Nephron (organoid): Measurements from ENCODE around the gene LKAAEAR1.

Experiments
- H3K27ac Mint-ChIP-seq, 3 experiments: 2 replicates each; pipeline ENCODE4 v1.8.0; 2020; ENCODE audit warnings: mixed read lengths in 3 of 3, mild to moderate bottlenecking in 2 of 3, moderate library complexity in 1 of 3
- H3K27me3 Mint-ChIP-seq: 2 replicates; pipeline ENCODE4 v1.8.0; 2021; ENCODE audit warnings: low read depth, mild to moderate bottlenecking, moderate library complexity, mixed read lengths
- H3K36me3 Mint-ChIP-seq: 2 replicates; pipeline ENCODE4 v1.8.0; 2020; ENCODE audit warnings: low read depth, mixed read lengths
- H3K4me1 Mint-ChIP-seq: 2 replicates; pipeline ENCODE4 v1.8.0; 2020; ENCODE audit warnings: mixed read lengths
- H3K4me3 Mint-ChIP-seq, 3 experiments: 2 replicates each; pipeline ENCODE4 v1.8.0; 2020; ENCODE audit warnings: mild to moderate bottlenecking in 3 of 3, mixed read lengths in 3 of 3, moderate library complexity in 2 of 3
- H3K9me3 Mint-ChIP-seq: 2 replicates; pipeline ENCODE4 v1.8.0; 2020; ENCODE audit warnings: mixed read lengths
- CTCF ChIP-seq, 3 experiments: fragments of 200-600 bp; sonication (generic); IDR thresholded peaks; one replicate each; pipeline ENCODE4 v1.5.0; 2021; ENCODE audit warnings: antibody characterized with exemption in 3 of 3; ENCODE audit not compliant: unreplicated experiment in 3 of 3

LKAAEAR1 gene

GRCh38 chr20:64102647-64103354 is 18.6 kb upstream of the LKAAEAR1 start:
- H3K36me3 Mint-ChIP-seq, result no peaks in the 10 kb centered on the region
- peak overlapping the region in 1 of 3 experiments; percentile 49 for H3K27ac Mint-ChIP-seq
- no peaks in the 10 kb centered on the region for H3K4me1 Mint-ChIP-seq
- no peaks in the 10 kb centered on the region for H3K9me3 Mint-ChIP-seq
- H3K27me3 Mint-ChIP-seq, result peaks cover 51% of the 10 kb centered on the region
- H3K4me3 Mint-ChIP-seq, result peak overlapping the region; percentile 30 to 81 (median 59)
- no peak for TF ChIP-seq CTCF (IDR thresholded peaks at IDR 0.05; ENCODE audit: unreplicated experiment in 3 of 3)

GRCh38 chr20:64101731-64102621 is 17.8 kb upstream of the LKAAEAR1 start:
- Mint-ChIP-seq H3K36me3 (peaks cover under 1% of the 10 kb centered on the region), H3K4me1 (no peaks in the 10 kb centered on the region), H3K27me3 (peaks cover 52% of the 10 kb centered on the region), H3K4me3 (peak overlapping the region in 2 of 3 experiments; percentile 46 to 50), H3K9me3 (no peaks in the 10 kb centered on the region), H3K27ac (no peak overlapping the region)
- TF ChIP-seq CTCF (IDR thresholded peaks at IDR 0.05; ENCODE audit: unreplicated experiment in 3 of 3), result peak; percentile 63 to 80 (median 73)

GRCh38 chr20:64100946-64101688 is 16.9 kb upstream of the LKAAEAR1 start:
- Mint-ChIP-seq H3K9me3 (peaks cover 3% of the 10 kb centered on the region), H3K4me3 (peak overlapping the region in 2 of 3 experiments; percentile 46 to 50), H3K36me3 (peaks cover 5% of the 10 kb centered on the region), H3K27me3 (peaks cover 56% of the 10 kb centered on the region), H3K27ac (no peak overlapping the region), H3K4me1 (no peaks in the 10 kb centered on the region)
- TF ChIP-seq CTCF (IDR thresholded peaks at IDR 0.05; ENCODE audit: unreplicated experiment in 3 of 3), result no peak

GRCh38 chr20:64100566-64100888 is 16.3 kb upstream of the LKAAEAR1 start:
- Mint-ChIP-seq H3K4me3 (no peak overlapping the region), H3K9me3 (peaks cover 3% of the 10 kb centered on the region), H3K36me3 (peaks cover 5% of the 10 kb centered on the region), H3K4me1 (no peaks in the 10 kb centered on the region), H3K27me3 (peaks cover 56% of the 10 kb centered on the region), H3K27ac (no peak overlapping the region)
- TF ChIP-seq CTCF (IDR thresholded peaks at IDR 0.05; ENCODE audit: unreplicated experiment in 3 of 3), result no peak

GRCh38 chr20:64099880-64100565 is 15.8 kb upstream of the LKAAEAR1 start:
- H3K27me3 Mint-ChIP-seq, result peaks cover 56% of the 10 kb centered on the region
- no peak overlapping the region for H3K4me3 Mint-ChIP-seq
- TF ChIP-seq CTCF (IDR thresholded peaks at IDR 0.05; ENCODE audit: unreplicated experiment in 3 of 3), result no peak
- peaks cover 5% of the 10 kb centered on the region for H3K36me3 Mint-ChIP-seq
- H3K9me3 Mint-ChIP-seq, result peaks cover 3% of the 10 kb centered on the region
- H3K4me1 Mint-ChIP-seq, result no peaks in the 10 kb centered on the region
- no peak overlapping the region for H3K27ac Mint-ChIP-seq
